A673 (cell line): ENCODE results near the gene CD1B. TPM values are rescaled to one million over a fixed set of nuclear protein-coding genes. Genes with fewer than 3 reads are reported as not detected.
"Not testable (repeated sequence)": the region's sequence is repeated elsewhere in the genome, so short reads cannot be mapped to it uniquely, and the experiment has no call there.

ENCODE experiments used
- BruUV-seq: library from RNA; stranded (reverse); fragments of 400-500 nt; replicated peaks from 2 replicates; lab custom pipeline; 2021; lab: Mats Ljungman, UMichigan
- CTCF ChIA-PET: fragments of 300-600 bp; sonication (Branson Sonifier 250); formaldehyde crosslinking; loops from one replicate; lab custom pipeline; 2022; ENCODE audit warnings: antibody characterized with exemption; lab: Charles Lee
- POLR2A ChIA-PET: fragments of 300-600 bp; sonication (Branson Sonifier 250); formaldehyde crosslinking; loops from one replicate; lab custom pipeline; 2022; ENCODE audit warnings: antibody characterized with exemption; ENCODE audit not compliant: low non-redundant PET; lab: Charles Lee
- DNase-seq: peaks from one replicate; pipeline ENCODE4 v3.0.0-alpha.2; 2015; ENCODE audit warnings: low spot score
- H3K27ac ChIP-seq: fragments of 200-600 bp; sonication (generic); 2 replicates; pipeline ENCODE4 v1.5.1; 2016; ENCODE audit warnings: mixed run types, low read depth, mild to moderate bottlenecking, mixed read lengths, antibody characterized with exemption, low read length; ENCODE audit not compliant: poor library complexity, severe bottlenecking
- H3K27me3 ChIP-seq: fragments of 200-600 bp; sonication (generic); replicated peaks from 2 replicates; pipeline ENCODE4 v1.6.1; 2017; ENCODE audit warnings: mixed run types, low read depth, mild to moderate bottlenecking, mixed read lengths, antibody characterized with exemption, low read length; ENCODE audit not compliant: insufficient read depth, poor library complexity
- H3K36me3 ChIP-seq: fragments of 200-600 bp; sonication (generic); 2 replicates; pipeline ENCODE4 v1.6.1; 2016; ENCODE audit warnings: mixed run types, mild to moderate bottlenecking, mixed read lengths, antibody characterized with exemption, low read length; ENCODE audit not compliant: insufficient read depth, poor library complexity, severe bottlenecking
- H3K4me1 ChIP-seq: fragments of 200-600 bp; sonication (generic); 2 replicates; pipeline ENCODE4 v1.6.1; 2017; ENCODE audit warnings: mixed run types, mild to moderate bottlenecking, mixed read lengths, antibody characterized with exemption, low read length; ENCODE audit not compliant: insufficient read depth, poor library complexity, severe bottlenecking
- H3K4me3 ChIP-seq: fragments of 200-600 bp; sonication (generic); 2 replicates; pipeline ENCODE4 v1.5.1; 2016; ENCODE audit warnings: low read depth, mixed run types, mild to moderate bottlenecking, mixed read lengths, low read length; ENCODE audit not compliant: poor library complexity, severe bottlenecking
- H3K9me3 ChIP-seq: fragments of 200-600 bp; sonication (generic); 2 replicates; pipeline ENCODE4 v1.6.1; 2016; ENCODE audit warnings: mixed run types, low read depth, mild to moderate bottlenecking, mixed read lengths, antibody characterized with exemption, low read length; ENCODE audit not compliant: poor library complexity, severe bottlenecking
- EZH2 ChIP-seq: fragments of 200-600 bp; sonication (generic); IDR thresholded peaks from 2 replicates; pipeline ENCODE4 v1.6.1; 2017; ENCODE audit warnings: borderline replicate concordance, low read depth, mild to moderate bottlenecking, mixed read lengths, antibody characterized with exemption, low read length; ENCODE audit not compliant: poor library complexity, severe bottlenecking
- intact Hi-C: fragments of 100-400 bp; cut with micrococcal nuclease; formaldehyde crosslinking; loops from one replicate; pipeline ENCODE4 v1.10.0; 2022; ENCODE audit not compliant: unreplicated experiment
- total RNA-seq: library from RNA; stranded (reverse); gene quantifications from 2 replicates; pipeline ENCODE4 v1.2.3, GENCODE V29; 2021
- TF ChIP-seq, protein P1 (sequence below): fragments of 300-800, 200-600 bp; sonication (generic); conservative IDR thresholded peaks from 2 replicates; pipeline ENCODE4 v1.5.1; 2017; ENCODE audit warnings: low read depth, mild to moderate bottlenecking, antibody characterized with exemption, low read length, moderate library complexity, mixed read lengths

CD1B gene
- total RNA-seq, 1 experiment from 2014 or later = not detected

DNA sequence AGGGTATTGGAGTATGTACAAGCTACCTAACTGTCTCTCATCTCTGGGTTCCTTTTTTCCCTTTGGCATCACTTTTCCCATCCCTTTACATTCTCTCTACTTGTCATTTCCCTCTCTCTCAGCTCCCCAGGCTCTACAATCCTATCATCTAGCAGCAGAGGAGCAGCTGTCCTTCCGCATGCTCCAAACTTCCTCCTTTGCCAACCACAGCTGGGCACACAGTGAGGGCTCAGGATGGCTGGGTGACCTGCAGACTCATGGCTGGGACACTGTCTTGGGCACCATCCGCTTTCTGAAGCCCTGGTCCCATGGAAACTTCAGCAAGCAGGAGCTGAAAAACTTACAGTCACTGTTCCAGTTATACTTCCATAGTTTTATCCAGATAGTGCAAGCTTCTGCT is 22.9 kb upstream of the CD1B start:
- Histone ChIP-seq H3K27me3 (peaks cover 21% of the 10 kb centered on the region), H3K9me3 (no peaks in the 10 kb centered on the region), H3K27ac (no peak overlapping the region), H3K4me3 (no peak overlapping the region), H3K36me3 (no peaks in the 10 kb centered on the region), H3K4me1 (no peaks in the 10 kb centered on the region)
- CTCF ChIA-PET = no interaction called here
- intact Hi-C loops = no loop called here
- no TSS peak for BruUV-seq
- no peak for TF ChIP-seq EZH2
- TF ChIP-seq, protein P1, sequence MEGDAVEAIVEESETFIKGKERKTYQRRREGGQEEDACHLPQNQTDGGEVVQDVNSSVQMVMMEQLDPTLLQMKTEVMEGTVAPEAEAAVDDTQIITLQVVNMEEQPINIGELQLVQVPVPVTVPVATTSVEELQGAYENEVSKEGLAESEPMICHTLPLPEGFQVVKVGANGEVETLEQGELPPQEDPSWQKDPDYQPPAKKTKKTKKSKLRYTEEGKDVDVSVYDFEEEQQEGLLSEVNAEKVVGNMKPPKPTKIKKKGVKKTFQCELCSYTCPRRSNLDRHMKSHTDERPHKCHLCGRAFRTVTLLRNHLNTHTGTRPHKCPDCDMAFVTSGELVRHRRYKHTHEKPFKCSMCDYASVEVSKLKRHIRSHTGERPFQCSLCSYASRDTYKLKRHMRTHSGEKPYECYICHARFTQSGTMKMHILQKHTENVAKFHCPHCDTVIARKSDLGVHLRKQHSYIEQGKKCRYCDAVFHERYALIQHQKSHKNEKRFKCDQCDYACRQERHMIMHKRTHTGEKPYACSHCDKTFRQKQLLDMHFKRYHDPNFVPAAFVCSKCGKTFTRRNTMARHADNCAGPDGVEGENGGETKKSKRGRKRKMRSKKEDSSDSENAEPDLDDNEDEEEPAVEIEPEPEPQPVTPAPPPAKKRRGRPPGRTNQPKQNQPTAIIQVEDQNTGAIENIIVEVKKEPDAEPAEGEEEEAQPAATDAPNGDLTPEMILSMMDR = no peak
- no peak for DNase-seq
- POLR2A ChIA-PET = no interaction called here

DNA sequence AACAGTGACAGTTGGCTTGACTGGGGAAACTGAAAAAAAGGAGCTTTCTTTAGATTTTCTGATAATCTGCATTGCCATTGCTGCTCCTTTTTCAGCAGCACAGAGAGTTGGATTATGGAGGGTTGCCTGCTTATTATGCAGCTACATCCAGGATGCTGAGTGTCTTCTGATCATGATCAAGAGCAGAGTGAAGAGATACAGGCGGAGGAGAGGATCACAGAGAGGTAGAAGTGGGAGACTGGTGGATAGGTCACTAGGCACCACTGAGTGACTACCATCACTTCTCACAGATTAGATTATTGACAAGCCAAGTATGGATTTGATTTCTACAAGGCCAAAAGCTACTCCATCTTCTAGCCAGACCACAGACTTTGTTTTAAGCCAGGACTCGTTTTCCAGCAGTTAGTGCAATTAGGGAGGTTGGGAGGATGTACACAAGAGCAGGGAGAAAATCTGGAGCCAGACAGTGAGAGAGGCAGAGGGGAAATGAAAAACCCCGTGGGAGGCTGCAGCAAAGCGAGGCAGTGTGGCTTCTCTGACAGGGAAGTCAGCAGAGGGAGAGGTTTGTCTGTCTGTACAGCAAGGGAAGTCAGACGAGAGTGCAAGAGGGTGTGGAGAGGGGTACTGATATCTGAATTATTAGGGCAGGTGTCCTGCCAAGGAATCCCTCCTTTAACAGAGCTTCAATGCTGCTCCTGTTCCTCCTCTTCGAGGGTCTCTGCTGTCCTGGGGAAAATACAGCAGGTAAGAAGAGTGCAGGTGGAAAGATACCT is 22.2 kb upstream of the CD1B start, which contains the start of gene CD1E:
Gene CD1E (plus strand): TSS at position 592 of the 773 bp plus-strand sequence. CDS start 95 bp downstream, at position 687.
- Histone ChIP-seq H3K9me3 (no peaks in the 10 kb centered on the region), H3K27me3 (peaks cover 21% of the 10 kb centered on the region), H3K4me3 (no peak within 1 kb of the TSS), H3K27ac (no peak within 1 kb of the TSS), H3K4me1 (no peaks in the 10 kb centered on the region), H3K36me3 (no peaks in the 10 kb centered on the region)
- no TSS peak for BruUV-seq
- intact Hi-C loops = no loop called here
- ChIA-PET CTCF (no interaction called here), POLR2A (interaction anchor here (0.6 kb wide), 1 partner anchor 101 kb away, joined by 4 read pairs; no protein-coding TSS in a partner anchor)
- no peak for TF ChIP-seq EZH2
- TF ChIP-seq, protein P1 = no peak
- no peak for DNase-seq

DNA sequence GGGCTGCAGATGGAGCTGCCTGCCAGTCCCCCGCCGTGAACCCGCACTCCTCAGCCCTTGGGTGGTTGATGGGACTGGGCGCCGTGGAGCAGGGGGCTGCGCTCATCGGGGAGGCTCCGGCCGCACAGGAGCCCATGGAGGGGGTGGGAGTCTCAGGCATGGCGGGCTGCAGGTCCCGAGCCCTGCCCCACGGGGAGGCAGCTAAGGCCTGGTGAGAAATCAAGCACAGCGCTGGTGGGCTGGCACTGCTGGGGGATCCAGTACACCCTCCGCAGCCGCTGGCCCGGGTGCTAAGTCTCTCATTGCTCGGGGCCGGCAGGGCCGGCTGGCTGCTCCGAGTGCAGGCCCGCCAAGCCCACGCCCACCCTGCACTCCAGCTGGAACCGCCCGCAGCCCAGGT is 17.6 kb upstream of the CD1B start:
- H3K27ac ChIP-seq, intact Hi-C loops, BruUV-seq, H3K4me3 ChIP-seq, DNase-seq, CTCF ChIA-PET, H3K9me3 ChIP-seq, H3K36me3 ChIP-seq, H3K4me1 ChIP-seq, POLR2A ChIA-PET, H3K27me3 ChIP-seq: not testable (repeated sequence)

DNA sequence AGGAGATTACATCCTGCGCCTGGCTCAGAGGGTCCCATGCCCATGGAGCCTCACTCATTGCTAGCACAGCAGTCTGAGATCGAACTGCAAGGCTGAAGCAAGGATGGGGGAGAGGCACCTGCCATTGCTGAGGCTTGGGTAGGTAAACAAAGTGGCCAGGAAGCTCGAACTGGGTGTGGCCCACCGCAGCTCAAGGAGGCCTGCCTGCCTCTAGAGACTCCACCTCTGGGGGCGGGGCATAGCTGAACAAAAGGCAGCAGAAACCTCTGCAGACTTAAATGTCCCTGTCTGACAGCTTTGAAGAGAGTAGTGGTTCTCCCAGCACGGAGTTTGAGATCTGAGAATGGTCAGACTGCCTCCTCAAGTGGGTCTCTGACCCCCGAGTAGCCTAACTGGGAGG is 5.1 kb upstream of the CD1B start:
- H3K27ac ChIP-seq, H3K9me3 ChIP-seq, BruUV-seq, H3K4me1 ChIP-seq, H3K4me3 ChIP-seq, CTCF ChIA-PET, POLR2A ChIA-PET, H3K36me3 ChIP-seq, H3K27me3 ChIP-seq, DNase-seq: not testable (repeated sequence)
- intact Hi-C loops = loop anchor here (10.0 kb wide), 1 partner anchor 372 kb away; no protein-coding TSS in a partner anchor
